Upper lobe of right lung (tissue), 1 donor: ENCODE data around the gene CLDN7. TPM values are rescaled to one million over a fixed set of nuclear protein-coding genes. Genes with fewer than 3 reads are reported as not detected.

Source experiments
- ATAC-seq: fragments of 200-7000 bp; cut with Tn5 transposase; one replicate; pipeline ENCODE4 v1.9.1; 2020; ENCODE audit warnings: mild to moderate bottlenecking, moderate library complexity
- DNase-seq: peaks from one replicate; pipeline ENCODE4 v3.0.0-alpha.2; 2020
- H3K27ac ChIP-seq: fragments of 200-600 bp; one replicate; pipeline ENCODE4 v1.8.0; 2022
- H3K27me3 ChIP-seq: fragments of 200-600 bp; one replicate; pipeline ENCODE4 v1.8.0; 2022; ENCODE audit warnings: mild to moderate bottlenecking
- H3K36me3 ChIP-seq: fragments of 200-600 bp; one replicate; pipeline ENCODE4 v1.8.0; 2022
- H3K4me1 ChIP-seq: fragments of 200-600 bp; one replicate; pipeline ENCODE4 v1.8.0; 2022
- H3K4me3 ChIP-seq: fragments of 200-600 bp; one replicate; pipeline ENCODE4 v1.8.0; 2022; ENCODE audit warnings: mild to moderate bottlenecking
- H3K9me3 ChIP-seq: fragments of 200-600 bp; one replicate; pipeline ENCODE4 v1.8.0; 2022
- intact Hi-C: fragments of 100-400 bp; cut with DNase I; formaldehyde crosslinking; loops from one replicate; pipeline ENCODE4 v1.11.0; 2022
- total RNA-seq: library from RNA; stranded (reverse); fragmentation: NEBNext Ultra II Directional; extraction: Animal tissue kit (Norgen Biotek cat#: 25700); gene quantifications from one replicate; pipeline ENCODE4 v1.2.1, GENCODE V29; 2021
- TF ChIP-seq, protein P1 (sequence below): fragments of 200-600 bp; IDR thresholded peaks from one replicate; pipeline ENCODE4 v1.8.0; 2022; ENCODE audit warnings: antibody characterized with exemption
- donor health status: DM: no; HTN: yes; CAD: no; lungs with severe emphysema.

The CLDN7 gene
- total RNA-seq, 1 donor from 2014 or later = 117 TPM

GRCh38 chr17:7292194-7292593 is 29.9 kb upstream of the CLDN7 start:
- Histone ChIP-seq H3K4me1 (peaks cover 20% of the 10 kb centered on the region), H3K9me3 (no peaks in the 10 kb centered on the region), H3K27me3 (peaks cover 47% of the 10 kb centered on the region), H3K27ac (no peak overlapping the region), H3K36me3 (no peaks in the 10 kb centered on the region), H3K4me3 (no peak overlapping the region)
- ATAC-seq (no peak), DNase-seq (no peak)
- TF ChIP-seq, protein P1, sequence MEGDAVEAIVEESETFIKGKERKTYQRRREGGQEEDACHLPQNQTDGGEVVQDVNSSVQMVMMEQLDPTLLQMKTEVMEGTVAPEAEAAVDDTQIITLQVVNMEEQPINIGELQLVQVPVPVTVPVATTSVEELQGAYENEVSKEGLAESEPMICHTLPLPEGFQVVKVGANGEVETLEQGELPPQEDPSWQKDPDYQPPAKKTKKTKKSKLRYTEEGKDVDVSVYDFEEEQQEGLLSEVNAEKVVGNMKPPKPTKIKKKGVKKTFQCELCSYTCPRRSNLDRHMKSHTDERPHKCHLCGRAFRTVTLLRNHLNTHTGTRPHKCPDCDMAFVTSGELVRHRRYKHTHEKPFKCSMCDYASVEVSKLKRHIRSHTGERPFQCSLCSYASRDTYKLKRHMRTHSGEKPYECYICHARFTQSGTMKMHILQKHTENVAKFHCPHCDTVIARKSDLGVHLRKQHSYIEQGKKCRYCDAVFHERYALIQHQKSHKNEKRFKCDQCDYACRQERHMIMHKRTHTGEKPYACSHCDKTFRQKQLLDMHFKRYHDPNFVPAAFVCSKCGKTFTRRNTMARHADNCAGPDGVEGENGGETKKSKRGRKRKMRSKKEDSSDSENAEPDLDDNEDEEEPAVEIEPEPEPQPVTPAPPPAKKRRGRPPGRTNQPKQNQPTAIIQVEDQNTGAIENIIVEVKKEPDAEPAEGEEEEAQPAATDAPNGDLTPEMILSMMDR = no peak
- intact Hi-C loops = no loop called here

GRCh38 chr17:7290685-7291084 is 28.4 kb upstream of the CLDN7 start:
- Histone ChIP-seq H3K4me3 (no peak overlapping the region), H3K36me3 (no peaks in the 10 kb centered on the region), H3K27me3 (peaks cover 45% of the 10 kb centered on the region), H3K9me3 (no peaks in the 10 kb centered on the region), H3K27ac (no peak overlapping the region), H3K4me1 (peaks cover 8% of the 10 kb centered on the region)
- intact Hi-C loops = no loop called here
- ATAC-seq = no peak
- DNase-seq = no peak
- TF ChIP-seq, protein P1 = no peak

DNA sequence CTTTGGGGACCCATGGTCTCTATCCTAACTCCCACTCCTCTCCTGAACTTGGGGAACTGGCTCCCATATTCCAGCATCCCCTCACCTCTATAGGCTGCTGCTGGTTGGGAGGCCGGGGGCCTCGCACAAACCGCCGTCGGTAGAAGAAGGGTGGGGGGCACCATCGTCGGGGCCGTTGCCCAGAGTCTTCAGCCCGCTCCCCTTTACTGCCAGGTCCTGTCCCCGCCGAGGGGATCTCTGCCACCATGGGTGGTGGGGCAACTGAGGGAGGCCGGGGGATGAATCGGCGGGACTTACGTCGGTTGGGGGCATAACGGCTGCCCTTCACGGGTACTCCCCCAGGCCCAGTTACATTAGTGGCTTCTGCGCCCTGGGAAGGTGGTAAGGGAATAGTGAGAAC is 27.9 kb upstream of the CLDN7 start:
- H3K27me3 ChIP-seq = peaks cover 40% of the 10 kb centered on the region
- TF ChIP-seq, protein P1 = no peak

GRCh38 chr17:7289256-7290032 is 27.2 kb upstream of the CLDN7 start:
- no peak overlapping the region for H3K27ac ChIP-seq
- TF ChIP-seq, protein P1 = no peak
- ATAC-seq (no peak), DNase-seq (no peak)
- H3K4me3 ChIP-seq = no peak overlapping the region
- no peaks in the 10 kb centered on the region for H3K9me3 ChIP-seq
- no peaks in the 10 kb centered on the region for H3K36me3 ChIP-seq
- intact Hi-C loops = no loop called here
- peaks cover 40% of the 10 kb centered on the region for H3K27me3 ChIP-seq
- no peaks in the 10 kb centered on the region for H3K4me1 ChIP-seq

More for the DNA sequence above, 27.9 kb upstream of the CLDN7 start:
- intact Hi-C loops = no loop called here
- DNase-seq (no peak), ATAC-seq (no peak)
- Histone ChIP-seq H3K4me3 (no peak overlapping the region), H3K27ac (no peak overlapping the region), H3K36me3 (no peaks in the 10 kb centered on the region), H3K9me3 (no peaks in the 10 kb centered on the region), H3K4me1 (peaks cover 5% of the 10 kb centered on the region)

DNA sequence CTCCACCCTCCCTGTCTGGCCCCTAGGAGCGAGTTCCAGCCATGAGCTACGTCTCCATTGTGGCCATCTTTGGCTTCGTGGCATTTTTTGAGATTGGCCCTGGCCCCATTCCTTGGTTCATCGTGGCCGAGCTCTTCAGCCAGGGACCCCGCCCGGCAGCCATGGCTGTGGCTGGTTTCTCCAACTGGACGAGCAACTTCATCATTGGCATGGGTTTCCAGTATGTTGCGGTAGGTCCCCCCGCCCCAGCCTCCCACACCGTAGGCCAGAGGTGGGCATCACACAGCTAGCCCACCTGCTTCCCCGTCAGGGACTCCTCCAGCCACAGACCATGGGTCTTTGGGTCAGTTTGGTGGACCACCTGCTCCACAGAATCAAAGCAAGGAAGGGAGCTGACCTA is 23.4 kb upstream of the CLDN7 start:
- Histone ChIP-seq H3K9me3 (no peaks in the 10 kb centered on the region), H3K27me3 (peaks cover 9% of the 10 kb centered on the region), H3K36me3 (no peaks in the 10 kb centered on the region), H3K4me3 (no peak overlapping the region), H3K4me1 (peaks cover 19% of the 10 kb centered on the region), H3K27ac (no peak overlapping the region)
- DNase-seq (no peak), ATAC-seq (no peak)
- intact Hi-C loops = no loop called here
- TF ChIP-seq, protein P1 = no peak
